Measurements from ENCODE around the gene FBLN2.
A peak's percentile ranks its signal among the peaks of the same experiment; 100 is the strongest.
"Not testable (repeated sequence)": the region's sequence is repeated elsewhere in the genome, so short reads cannot be mapped to it uniquely, and the experiment has no call there.

FBLN2 gene

GRCh38 chr3:13549623-13550422 is 898 bp downstream of the FBLN2 start:
- no peak for DNase-seq (ENCODE audit: low spot score)

- DNase-seq (ENCODE audit: low spot score): no peak
Observed at GRCh38 chr3:13550423-13550690, 1.4 kb downstream of the FBLN2 start.

- DNase-seq (ENCODE audit: low spot score): no peak
Observed at GRCh38 chr3:13550791-13551360, 2.0 kb downstream of the FBLN2 start.

GRCh38 chr3:13552857-13553652 is 4.1 kb downstream of the FBLN2 start:
- no peak for DNase-seq (ENCODE audit: low spot score)

GRCh38 chr3:13553686-13554085 is 4.8 kb downstream of the FBLN2 start:
- no peak for DNase-seq (ENCODE audit: low spot score)

GRCh38 chr3:13555753-13556152 is 6.8 kb downstream of the FBLN2 start:
- no peak for DNase-seq (ENCODE audit: low spot score)

GRCh38 chr3:13556207-13556606 is 7.3 kb downstream of the FBLN2 start:
- no peak for DNase-seq (ENCODE audit: low spot score)

- DNase-seq (ENCODE audit: low spot score): no peak
Observed at GRCh38 chr3:13556917-13557316, 8.0 kb downstream of the FBLN2 start.

- no peak for DNase-seq (ENCODE audit: low spot score)
Observed at GRCh38 chr3:13557417-13557816, 8.5 kb downstream of the FBLN2 start.

GRCh38 chr3:13557926-13558325 is 9.0 kb downstream of the FBLN2 start:
- DNase-seq (ENCODE audit: low spot score): no peak

- DNase-seq (ENCODE audit: low spot score): no peak
Observed at GRCh38 chr3:13558651-13559050, 9.7 kb downstream of the FBLN2 start.

GRCh38 chr3:13559764-13560525 is 11.0 kb downstream of the FBLN2 start:
- peak; percentile 48 for DNase-seq (ENCODE audit: low spot score)

GRCh38 chr3:13561376-13561775 is 12.5 kb downstream of the FBLN2 start:
- no peak for DNase-seq (ENCODE audit: low spot score)

GRCh38 chr3:13561967-13562366 is 13.0 kb downstream of the FBLN2 start:
- DNase-seq (ENCODE audit: low spot score): no peak

GRCh38 chr3:13562421-13562820 is 13.5 kb downstream of the FBLN2 start:
- DNase-seq (ENCODE audit: low spot score): not testable (repeated sequence)

GRCh38 chr3:13563321-13563720 is 14.4 kb downstream of the FBLN2 start:
- DNase-seq (ENCODE audit: low spot score): no peak

- DNase-seq (ENCODE audit: low spot score): no peak
Observed at GRCh38 chr3:13563911-13564310, 15.0 kb downstream of the FBLN2 start.

- DNase-seq (ENCODE audit: low spot score): no peak
Observed at GRCh38 chr3:13564751-13565560, 16.0 kb downstream of the FBLN2 start.

- no peak for DNase-seq (ENCODE audit: low spot score)
Observed at GRCh38 chr3:13565581-13566452, 16.9 kb downstream of the FBLN2 start.

GRCh38 chr3:13566453-13566748 is 17.5 kb downstream of the FBLN2 start:
- DNase-seq (ENCODE audit: low spot score): no peak

GRCh38 chr3:13566769-13567310 is 17.9 kb downstream of the FBLN2 start:
- no peak for DNase-seq (ENCODE audit: low spot score)
